GM19455 (cell line): ENCODE data around the gene LOX.
"Not testable (repeated sequence)": the region's sequence is repeated elsewhere in the genome, so short reads cannot be mapped to it uniquely, and the experiment has no call there.

ENCODE experiments used
- ATAC-seq: cut with Tn5 transposase; IDR thresholded peaks from one replicate; pipeline ENCODE4 v1.9.1; 2021; ENCODE audit not compliant: unreplicated experiment

Gene LOX

GRCh38 chr5:122099060-122099790 lies 21.2 kb upstream of the LOX start:
- ATAC-seq = no peak

GRCh38 chr5:122097391-122097790 lies 19.3 kb upstream of the LOX start:
- ATAC-seq = no peak

- no peak for ATAC-seq
These were observed 17.1 kb upstream of the LOX start for GRCh38 chr5:122095158-122095557.

- not testable (repeated sequence) for ATAC-seq
These were observed 16.2 kb upstream of the LOX start for GRCh38 chr5:122094251-122094650.

GRCh38 chr5:122093415-122094180 lies 15.5 kb upstream of the LOX start:
- no peak for ATAC-seq

- ATAC-seq = no peak
These were observed 14.0 kb upstream of the LOX start for GRCh38 chr5:122091936-122092600.

GRCh38 chr5:122089096-122090013 lies 11.3 kb upstream of the LOX start:
- no peak for ATAC-seq

GRCh38 chr5:122085041-122085440 lies 7.0 kb upstream of the LOX start:
- ATAC-seq = no peak

GRCh38 chr5:122083535-122083934 lies 5.5 kb upstream of the LOX start:
- no peak for ATAC-seq

GRCh38 chr5:122081541-122081940 lies 3.5 kb upstream of the LOX start:
- ATAC-seq = no peak

- ATAC-seq = no peak
These were observed 518 bp downstream of the LOX start for GRCh38 chr5:122077366-122078115.

GRCh38 chr5:122076669-122077365 lies 1.2 kb downstream of the LOX start:
- no peak for ATAC-seq

GRCh38 chr5:122076050-122076461 lies 2.0 kb downstream of the LOX start:
- no peak for ATAC-seq

- ATAC-seq = no peak
These were observed 4.2 kb downstream of the LOX start for GRCh38 chr5:122073864-122074263.

- no peak for ATAC-seq
These were observed 5.0 kb downstream of the LOX start for GRCh38 chr5:122073018-122073417.

GRCh38 chr5:122067390-122067789 lies 10.7 kb downstream of the LOX start:
- no peak for ATAC-seq

- ATAC-seq = no peak
These were observed 13.1 kb downstream of the LOX start for GRCh38 chr5:122064992-122065391.

GRCh38 chr5:122063836-122064235 lies 14.2 kb downstream of the LOX start:
- ATAC-seq = no peak

- ATAC-seq = no peak
These were observed 15.9 kb downstream of the LOX start for GRCh38 chr5:122062205-122062604.

GRCh38 chr5:122056913-122057312 lies 21.1 kb downstream of the LOX start:
- ATAC-seq = no peak
